Tibial nerve (tissue), 4 donors: ENCODE results near the gene CCDC190. TPM values are rescaled to one million over a fixed set of nuclear protein-coding genes. Genes with fewer than 3 reads are reported as not detected.
"Not testable (repeated sequence)": the region's sequence is repeated elsewhere in the genome, so short reads cannot be mapped to it uniquely, and the experiment has no call there.

Experiments
- DNase-seq, 2 donors: peaks; one replicate each; pipeline ENCODE4 v3.0.0-alpha.2; 2019; ENCODE audit warnings: low spot score in 2 of 2
- H3K27ac ChIP-seq, 4 donors: fragments of 200-600 bp; sonication (generic) in 3 of 4; one replicate each; pipeline ENCODE4 v1.5.1; 2017 to 2019; ENCODE audit warnings: mild to moderate bottlenecking in 1 of 4
- H3K27me3 ChIP-seq, 2 donors: fragments of 200-600 bp; sonication (generic) in 1 of 2; one replicate each; pipeline versions ENCODE4 v1.5.1 to v1.6.0; 2017 to 2019
- H3K36me3 ChIP-seq, 3 donors: fragments of 200-600 bp; sonication (generic); one replicate each; pipeline ENCODE4 v1.5.1; 2018 to 2019
- H3K4me1 ChIP-seq, 4 donors: fragments of 200-600 bp; sonication (generic) in 3 of 4; one replicate each; pipeline ENCODE4 v1.5.1; 2017 to 2019
- H3K4me3 ChIP-seq, 4 donors: fragments of 200-600 bp; sonication (generic) in 3 of 4; one replicate each; pipeline ENCODE4 v1.5.1; 2017 to 2019; ENCODE audit warnings: mild to moderate bottlenecking in 1 of 4, moderate library complexity in 1 of 4
- H3K9me3 ChIP-seq, 4 donors: fragments of 200-600 bp; sonication (generic) in 3 of 4; one replicate each; pipeline ENCODE4 v1.5.1; 2017 to 2019
- CTCF ChIP-seq, 5 experiments: fragments of 200-600 bp in 3 of 5; fragments of 450-650 bp in 2 of 5; sonication (generic) in 3 of 5; IDR thresholded peaks; one replicate each; pipeline ENCODE4 v1.5.1; 2016 to 2019; ENCODE audit warnings: antibody characterized with exemption in 5 of 5, mild to moderate bottlenecking in 3 of 5, moderate library complexity in 2 of 5
- EP300 ChIP-seq, 2 donors: sonication (generic); formaldehyde crosslinking; IDR thresholded peaks; one replicate each; pipeline ENCODE4 v1.6.1; 2017; ENCODE audit warnings: antibody characterized with exemption in 2 of 2, mild to moderate bottlenecking in 1 of 2
- POLR2A ChIP-seq, 2 donors: fragments of 450-650 bp; IDR thresholded peaks; one replicate each; pipeline ENCODE4 v1.6.1; 2017; ENCODE audit warnings: antibody characterized with exemption in 2 of 2, mild to moderate bottlenecking in 2 of 2, moderate library complexity in 2 of 2
- WGBS, 2 donors: methylation state at CpG; one replicate each; pipeline ENCODE4 v1.1.5; 2018; 5-methylcytosine and 5-hydroxymethylcytosine counted together
- total RNA-seq, 4 donors: library from RNA; depleted of rRNA; stranded (reverse); fragments of >200 nt; gene quantifications; one replicate each; pipeline ENCODE4 v1.1.0, GENCODE V29; 2016

Gene CCDC190
- total RNA-seq, 4 donors from 2014 or later: 0.66 to 1.3 TPM; not detected in 2

GRCh38 chr1:162873671-162874666 is 13.0 kb upstream of the CCDC190 start:
- no peak overlapping the region for H3K27ac ChIP-seq
- no peak overlapping the region for H3K4me3 ChIP-seq
- H3K27me3 ChIP-seq: no peaks in the 10 kb centered on the region
- WGBS, 2 donors: 75 to 76% methylated on average over 8 of the region's 8 CpGs
- no peaks in the 10 kb centered on the region for H3K36me3 ChIP-seq
- TF ChIP-seq EP300 (IDR thresholded peaks at IDR 0.05): no peak
- no peak for TF ChIP-seq CTCF (IDR thresholded peaks at IDR 0.05)
- TF ChIP-seq POLR2A (IDR thresholded peaks at IDR 0.05): no peak
- no peaks in the 10 kb centered on the region for H3K4me1 ChIP-seq
- no peak for DNase-seq
- peaks cover 0 to 13% (median 2%) of the 10 kb centered on the region in 4 donors for H3K9me3 ChIP-seq

- H3K27me3 ChIP-seq: no peaks in the 10 kb centered on the region
- no peak for DNase-seq
- no peaks in the 10 kb centered on the region for H3K4me1 ChIP-seq
- H3K9me3 ChIP-seq: peaks cover 0 to 13% (median 2%) of the 10 kb centered on the region in 4 donors
- no peaks in the 10 kb centered on the region for H3K36me3 ChIP-seq
- TF ChIP-seq CTCF (IDR thresholded peaks at IDR 0.05) (no peak), EP300 (IDR thresholded peaks at IDR 0.05) (no peak), POLR2A (IDR thresholded peaks at IDR 0.05) (no peak)
- no peak overlapping the region for H3K27ac ChIP-seq
- WGBS, 2 donors: 57 to 73% methylated on average over 3 of the region's 3 CpGs
- no peak overlapping the region for H3K4me3 ChIP-seq
Measured at GRCh38 chr1:162872981-162873380, 12.0 kb upstream of the CCDC190 start.

GRCh38 chr1:162871417-162871816 is 10.4 kb upstream of the CCDC190 start:
- peaks cover 0 to 13% (median 2%) of the 10 kb centered on the region in 4 donors for H3K9me3 ChIP-seq
- not testable (repeated sequence) for H3K27ac ChIP-seq, H3K4me1 ChIP-seq, H3K36me3 ChIP-seq, H3K27me3 ChIP-seq, H3K4me3 ChIP-seq, DNase-seq
- WGBS, 2 donors: 52% methylated on average over 1 of the region's 1 CpG

GRCh38 chr1:162868972-162869371 is 8.0 kb upstream of the CCDC190 start:
- TF ChIP-seq EP300 (IDR thresholded peaks at IDR 0.05) (no peak), POLR2A (IDR thresholded peaks at IDR 0.05) (no peak), CTCF (IDR thresholded peaks at IDR 0.05) (no peak)

GRCh38 chr1:162861625-162862024 is 650 bp upstream of the CCDC190 start:
- Histone ChIP-seq H3K36me3 (no peaks in the 10 kb centered on the region), H3K4me3 (no peak overlapping the region), H3K27ac (no peak overlapping the region), H3K9me3 (no peaks in the 10 kb centered on the region), H3K27me3 (no peaks in the 10 kb centered on the region), H3K4me1 (no peaks in the 10 kb centered on the region)
- 58 to 70% methylated on average over 5 of the region's 5 CpGs for WGBS, 2 donors
- no peak for DNase-seq
- TF ChIP-seq EP300 (IDR thresholded peaks at IDR 0.05) (no peak), POLR2A (IDR thresholded peaks at IDR 0.05) (no peak), CTCF (IDR thresholded peaks at IDR 0.05) (no peak)

More at GRCh38 chr1:162868972-162869371, 8.0 kb upstream of the CCDC190 start:
- H3K9me3 ChIP-seq: peaks cover 0 to 13% (median 2%) of the 10 kb centered on the region in 4 donors
- H3K36me3 ChIP-seq: no peaks in the 10 kb centered on the region
- no peak for DNase-seq
- H3K4me1 ChIP-seq: no peaks in the 10 kb centered on the region
- H3K27me3 ChIP-seq: no peaks in the 10 kb centered on the region
- WGBS, 2 donors: 89 to 100% methylated on average over 4 to 5 of the region's 5 CpGs
- no peak overlapping the region for H3K4me3 ChIP-seq
- no peak overlapping the region for H3K27ac ChIP-seq
